HG02642 (cell line): Measurements from ENCODE around the gene TTC6.

Experiments
- ATAC-seq: cut with Tn5 transposase; IDR thresholded peaks from one replicate; pipeline ENCODE4 v1.9.1; 2021; ENCODE audit warnings: mild to moderate bottlenecking; ENCODE audit not compliant: unreplicated experiment, poor library complexity

Gene TTC6

GRCh38 chr14:37597538-37597913 is 2.1 kb downstream of the TTC6 start:
- no peak for ATAC-seq

- no peak for ATAC-seq
These were observed 2.7 kb downstream of the TTC6 start for GRCh38 chr14:37597914-37598746.

DNA sequence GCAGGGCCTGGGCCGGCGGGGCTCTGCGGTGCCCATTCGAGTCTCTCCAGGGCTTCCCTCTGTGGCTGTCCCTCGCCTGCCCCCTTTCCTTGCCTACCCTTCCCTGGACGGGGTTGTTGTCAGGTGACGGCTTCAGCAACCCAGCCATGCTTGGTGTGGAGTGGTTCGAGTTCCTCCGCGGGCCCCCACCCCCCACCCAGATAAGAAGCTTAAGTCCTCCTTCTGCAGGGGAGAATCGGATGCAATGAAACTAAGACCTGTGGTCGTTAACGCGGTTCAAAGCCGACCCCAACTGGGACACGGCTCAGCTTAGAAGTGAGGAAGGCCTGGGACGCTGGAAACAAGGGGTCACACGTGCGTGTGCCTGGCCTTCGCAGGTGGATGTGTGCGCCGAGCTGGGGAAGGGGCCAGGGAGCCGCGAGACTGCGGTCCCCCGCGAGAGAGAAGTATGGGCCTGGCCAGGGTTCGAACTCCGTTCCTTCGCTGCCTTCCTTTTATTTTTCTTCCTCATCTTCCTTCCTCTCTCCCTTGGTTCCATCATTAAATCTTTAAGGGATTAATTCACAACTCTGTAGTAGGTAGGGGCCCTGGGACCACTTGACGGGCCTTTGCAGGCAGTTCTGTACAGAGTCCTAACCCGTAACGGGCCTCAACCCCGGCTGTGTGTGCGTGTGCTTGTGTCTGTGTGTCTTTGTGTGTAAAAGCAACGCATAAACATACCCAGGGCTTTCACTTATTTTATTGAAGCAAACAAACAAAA is 3.5 kb downstream of the TTC6 start:
- no peak for ATAC-seq

GRCh38 chr14:37599507-37600368 is 4.3 kb downstream of the TTC6 start:
- no peak for ATAC-seq

DNA sequence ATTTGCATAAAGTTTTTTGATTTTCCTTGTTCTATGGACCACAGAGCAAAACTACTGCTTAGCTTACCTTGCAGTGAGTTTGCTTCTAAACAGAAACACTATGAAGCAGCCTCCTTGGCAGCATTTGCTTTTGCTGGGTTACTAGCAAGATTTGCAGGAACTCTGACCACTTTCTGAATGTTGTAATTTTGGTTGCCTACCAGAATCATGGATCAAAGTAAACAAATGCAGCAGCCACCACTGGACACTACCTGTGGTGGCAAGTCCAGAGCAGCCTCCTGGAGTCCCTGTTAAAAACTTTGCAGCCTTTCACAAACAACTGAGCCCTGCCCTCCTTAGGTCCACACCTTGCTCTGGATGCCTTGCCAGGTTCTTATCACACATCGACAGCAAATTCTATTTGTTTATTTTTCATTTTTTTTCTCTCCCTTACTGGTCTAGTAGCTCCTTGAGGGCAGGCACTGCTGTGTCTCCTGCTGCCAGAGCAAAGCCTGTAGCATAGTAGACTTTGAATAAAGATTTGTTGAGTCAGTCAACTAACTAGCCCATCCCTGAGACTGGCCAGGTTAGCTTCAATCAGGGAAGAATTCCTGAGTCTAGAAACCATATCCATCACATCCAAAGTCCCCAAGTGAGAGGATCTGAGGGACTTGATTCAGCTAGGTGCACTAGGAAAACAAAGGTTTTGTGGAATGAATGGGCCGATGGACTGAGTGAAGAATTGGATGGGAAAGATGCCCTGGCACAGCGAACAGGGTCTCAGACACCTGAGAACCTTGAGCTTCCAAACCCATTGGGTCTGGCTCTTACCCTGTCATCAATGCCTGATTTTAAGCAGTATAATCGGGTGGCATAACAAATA is 5.7 kb downstream of the TTC6 start:
- no peak for ATAC-seq

DNA sequence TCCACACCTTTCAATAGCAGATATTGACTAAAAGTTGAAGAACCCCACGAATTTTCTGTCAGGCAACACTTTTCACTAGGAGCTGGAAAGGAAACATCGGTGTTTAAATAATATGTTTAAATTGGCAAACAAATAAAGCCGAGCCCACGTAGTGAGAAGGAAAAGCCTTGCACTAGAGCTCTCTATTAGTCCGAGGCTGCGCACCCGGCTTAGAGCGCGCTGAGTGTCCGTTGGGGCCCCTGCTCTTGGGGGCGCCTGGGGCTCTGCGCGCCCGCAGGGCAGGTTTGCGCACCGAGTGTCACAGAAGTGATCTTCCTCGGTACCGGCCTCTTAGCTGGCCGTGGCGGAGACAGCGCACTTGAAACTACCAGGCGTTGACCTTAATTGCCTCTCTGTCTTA is 6.4 kb downstream of the TTC6 start:
- no peak for ATAC-seq

- no peak for ATAC-seq
These were observed 7.4 kb downstream of the TTC6 start for GRCh38 chr14:37602605-37603453.

DNA sequence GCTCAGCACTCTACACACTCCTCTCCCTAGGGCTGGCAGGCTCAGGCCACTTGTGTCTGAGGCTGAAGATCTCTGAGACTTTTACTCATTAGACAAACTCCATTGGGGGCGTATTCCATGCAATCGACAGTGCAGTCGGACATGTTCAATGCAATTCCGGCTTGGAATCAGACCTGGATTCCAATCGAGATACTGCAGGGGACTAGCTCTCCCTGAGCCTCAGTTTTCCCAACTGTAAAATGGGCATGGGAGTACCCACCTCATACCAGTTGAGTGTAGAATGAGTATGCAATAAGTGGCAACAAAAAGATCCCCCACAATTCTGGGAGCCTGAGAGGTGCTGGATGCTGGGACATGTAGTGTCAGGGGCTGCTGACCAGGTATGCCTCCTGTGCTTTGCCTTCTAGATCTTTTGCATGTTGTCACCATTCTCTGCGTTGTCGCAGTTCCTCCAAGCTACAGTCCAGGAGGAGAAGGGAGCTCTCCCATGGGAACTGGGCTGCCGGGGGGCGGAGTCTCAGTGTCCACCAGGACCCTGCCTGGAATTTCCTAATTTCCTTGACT is 8.3 kb downstream of the TTC6 start:
- no peak for ATAC-seq

DNA sequence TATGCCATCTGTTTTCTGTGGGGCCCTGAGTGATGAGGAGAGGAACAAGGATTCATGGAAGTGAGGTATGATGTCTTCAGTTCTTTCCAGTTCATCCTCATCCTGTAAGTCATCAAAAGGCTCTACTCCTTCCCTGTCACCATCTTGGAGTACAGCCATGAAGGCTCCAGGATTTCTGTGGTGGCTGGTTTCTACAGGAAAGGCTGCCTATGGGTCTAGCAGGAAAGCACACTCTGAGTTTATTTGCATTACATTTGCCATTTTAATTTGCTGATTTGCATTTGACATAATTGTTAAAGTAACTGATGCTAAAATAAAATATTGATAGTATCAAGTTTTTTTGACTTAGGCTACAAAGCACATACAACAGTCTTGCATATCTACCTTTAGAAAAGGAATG is 11.2 kb downstream of the TTC6 start:
- no peak for ATAC-seq

DNA sequence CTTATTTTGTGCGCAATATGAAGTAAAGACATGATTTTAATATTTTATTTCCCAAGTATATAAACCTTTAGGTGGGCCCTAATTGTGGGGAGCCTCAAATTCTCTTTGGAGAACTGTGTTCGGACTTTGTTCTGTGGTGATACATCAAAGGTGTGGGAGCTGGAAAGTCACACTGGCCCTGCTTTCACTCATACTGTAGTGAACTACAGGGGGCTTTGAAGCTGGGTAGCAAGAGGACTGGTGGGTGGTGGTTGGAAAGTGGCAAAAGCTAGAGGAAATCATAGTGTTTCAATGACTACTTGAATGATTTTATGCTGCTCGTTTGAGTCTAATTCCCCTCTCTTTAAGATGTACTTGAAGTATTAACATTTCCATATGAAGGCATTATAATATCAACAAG is 13.2 kb downstream of the TTC6 start:
- no peak for ATAC-seq

GRCh38 chr14:37610945-37611523 is 15.6 kb downstream of the TTC6 start:
- ATAC-seq: no peak

GRCh38 chr14:37615582-37616289 is 20.3 kb downstream of the TTC6 start:
- ATAC-seq: no peak

GRCh38 chr14:37616853-37617252 is 21.4 kb downstream of the TTC6 start:
- ATAC-seq: no peak

GRCh38 chr14:37617864-37618365 is 22.5 kb downstream of the TTC6 start:
- no peak for ATAC-seq

- no peak for ATAC-seq
These were observed 23.1 kb downstream of the TTC6 start for GRCh38 chr14:37618498-37619028.

GRCh38 chr14:37620856-37621255 is 25.4 kb downstream of the TTC6 start:
- ATAC-seq: no peak

DNA sequence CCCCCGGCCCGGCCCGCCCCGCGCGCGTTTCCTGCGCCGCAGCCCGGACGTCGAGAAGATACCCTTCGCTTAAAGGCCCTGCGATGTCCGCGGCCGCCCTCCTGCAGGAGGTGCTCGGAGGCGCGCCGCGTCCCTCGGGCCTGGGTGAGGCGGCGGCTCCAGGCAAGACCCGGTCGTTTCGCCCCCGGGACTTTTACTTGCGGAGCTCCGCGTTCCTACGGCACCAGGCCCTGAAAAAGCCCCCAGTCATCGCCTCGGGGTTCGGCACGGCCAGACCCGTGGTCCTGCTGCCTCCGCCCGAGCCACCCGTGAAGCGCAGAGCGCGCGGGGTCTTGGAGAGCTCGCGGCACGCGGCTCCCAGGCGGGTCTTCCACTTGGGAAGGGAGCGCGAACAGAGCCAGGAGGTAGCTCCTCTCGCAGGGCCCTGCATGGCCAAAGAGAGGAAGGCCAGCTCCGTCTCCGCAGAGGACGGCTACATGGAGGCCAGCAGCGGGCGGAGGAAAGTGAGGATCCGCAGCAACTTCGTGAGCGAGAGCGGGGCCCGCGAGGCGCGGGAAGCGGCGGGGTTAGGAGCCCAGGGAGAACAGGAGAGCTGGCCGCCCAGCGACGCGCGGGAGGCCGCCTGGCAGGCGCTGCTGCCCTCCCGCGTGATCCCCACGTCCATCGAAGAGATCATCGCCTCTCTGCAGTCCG is 26.9 kb downstream of the TTC6 start:
- ATAC-seq: no peak
